Embryonic facial prominence (tissue), 1 donor: Measurements from ENCODE around the gene GPANK1.
A peak's percentile ranks its signal among the peaks of the same experiment; 100 is the strongest.

ENCODE experiments used
- DNase-seq: peaks from one replicate; pipeline ENCODE4 v3.0.0-alpha.2; 2016; ENCODE audit errors: extremely low spot score

GPANK1 gene

DNA sequence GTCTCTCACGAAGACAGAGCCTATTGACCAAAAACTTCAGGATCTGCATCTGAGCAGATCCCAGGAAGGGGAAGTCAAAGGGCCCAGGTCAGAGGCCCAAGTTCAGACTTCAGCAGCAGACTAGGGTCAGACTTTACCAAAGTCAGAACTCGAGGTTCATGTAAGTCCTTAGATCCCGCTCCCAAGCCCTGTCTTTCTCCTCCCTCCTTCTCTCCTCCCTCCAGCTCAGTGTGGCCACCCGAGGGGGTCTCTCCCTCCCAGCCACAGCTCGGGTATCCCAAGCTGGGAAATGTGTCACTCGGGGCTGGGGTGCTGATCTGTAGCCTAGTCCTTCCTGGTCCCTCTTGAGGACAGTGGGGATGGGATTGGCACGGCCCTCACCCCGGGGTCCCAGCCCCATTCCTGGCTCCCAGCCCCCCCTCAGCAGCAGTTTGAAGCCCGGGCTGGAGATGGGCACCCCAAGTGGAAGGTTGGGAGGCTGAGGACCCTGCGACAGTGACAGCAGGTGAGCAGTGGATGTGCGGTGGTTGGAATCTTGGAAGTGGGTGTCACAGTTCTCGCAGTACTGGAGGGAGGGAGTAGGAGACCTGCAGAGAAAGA lies 2.6 kb downstream of the GPANK1 start:
- no peak for DNase-seq

DNA sequence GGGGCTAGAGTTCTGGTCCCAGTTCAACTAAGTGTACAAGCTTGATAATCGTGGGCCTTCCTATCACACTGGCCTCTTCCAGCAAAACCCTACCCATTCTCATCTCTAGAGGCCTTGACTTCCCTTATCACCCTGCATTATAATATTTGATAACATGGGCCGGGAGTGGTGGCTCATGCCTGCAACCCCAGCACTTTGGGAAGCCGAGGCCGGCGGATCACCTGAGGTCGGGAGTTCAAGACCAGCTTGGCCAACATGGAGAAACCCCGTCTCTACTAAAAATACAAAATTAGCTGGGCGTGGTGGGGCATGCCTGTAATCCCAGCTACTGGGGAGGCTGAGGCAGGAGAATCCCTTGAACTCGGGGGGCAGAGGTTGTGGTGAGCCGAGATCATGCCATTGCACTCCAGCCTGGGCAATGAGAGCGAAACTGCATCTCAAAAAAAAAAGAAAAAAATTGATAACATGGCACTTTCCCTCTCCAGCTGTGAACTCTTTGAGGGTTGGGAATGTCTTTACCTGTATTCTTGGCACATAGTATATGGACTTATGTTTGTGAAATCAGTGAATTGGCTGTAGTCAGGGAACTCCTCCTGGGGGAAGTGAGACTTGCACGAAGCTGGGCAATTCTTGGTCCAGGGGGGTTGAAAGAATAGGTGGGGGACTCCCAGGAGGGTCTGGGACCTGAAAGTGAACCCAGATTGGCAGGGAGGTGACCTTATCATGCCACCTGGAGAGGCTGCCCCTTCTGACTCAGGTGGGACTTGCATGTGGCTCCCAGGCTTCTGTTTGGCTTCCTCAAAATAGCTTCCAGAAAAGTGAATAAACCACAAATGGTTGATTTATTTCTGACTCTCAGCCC lies 3.3 kb downstream of the GPANK1 start:
- DNase-seq = no peak

DNA sequence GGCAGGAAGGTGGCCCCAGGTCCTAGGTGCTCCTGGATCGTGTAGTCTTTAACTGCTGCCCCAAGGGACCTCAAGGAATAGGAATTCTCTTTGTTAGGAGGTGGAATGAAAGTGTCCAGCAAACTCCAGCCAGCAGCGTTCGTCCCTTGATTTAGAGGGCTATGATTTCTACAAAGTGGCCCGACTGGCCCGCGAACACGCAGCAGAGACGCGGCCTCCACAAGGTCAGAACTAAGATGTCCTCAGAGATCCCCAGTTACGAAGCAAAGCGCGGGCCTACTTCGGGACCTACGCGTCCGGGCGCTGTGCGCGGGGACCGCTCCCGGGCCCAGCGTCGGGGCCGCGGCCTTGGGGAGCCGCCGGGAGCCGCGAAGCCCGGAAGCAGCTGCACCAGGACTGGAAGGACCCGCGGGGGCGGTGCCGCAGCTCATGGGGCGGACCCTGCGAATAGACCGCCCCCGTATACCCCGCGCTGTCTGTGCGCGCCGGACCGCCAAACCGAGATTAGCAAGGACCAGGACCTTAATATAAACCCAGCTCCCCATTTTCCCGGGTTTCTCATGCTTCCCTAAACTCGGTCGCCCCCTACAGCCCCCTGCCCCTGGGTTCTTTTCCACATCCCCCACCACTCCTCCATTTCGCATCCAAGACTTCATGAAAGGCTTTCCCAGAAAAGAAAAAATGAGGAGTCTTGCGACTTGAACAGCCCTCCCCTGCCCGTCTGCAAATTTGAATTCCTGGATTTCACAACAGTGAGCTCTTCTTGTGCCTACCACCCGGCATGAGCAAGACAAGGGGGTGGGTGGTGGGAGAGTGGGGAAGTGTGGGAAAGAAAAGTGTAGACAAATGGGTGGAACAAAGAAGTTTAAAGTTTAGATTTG lies 4.2 kb downstream of the GPANK1 start, which contains the start of gene C6orf47:
Gene C6orf47, minus strand, starts transcription at position 398 of the 881 bp plus-strand sequence. CDS start 831 bp downstream, outside the sequence.
- peak; percentile 40 for DNase-seq

DNA sequence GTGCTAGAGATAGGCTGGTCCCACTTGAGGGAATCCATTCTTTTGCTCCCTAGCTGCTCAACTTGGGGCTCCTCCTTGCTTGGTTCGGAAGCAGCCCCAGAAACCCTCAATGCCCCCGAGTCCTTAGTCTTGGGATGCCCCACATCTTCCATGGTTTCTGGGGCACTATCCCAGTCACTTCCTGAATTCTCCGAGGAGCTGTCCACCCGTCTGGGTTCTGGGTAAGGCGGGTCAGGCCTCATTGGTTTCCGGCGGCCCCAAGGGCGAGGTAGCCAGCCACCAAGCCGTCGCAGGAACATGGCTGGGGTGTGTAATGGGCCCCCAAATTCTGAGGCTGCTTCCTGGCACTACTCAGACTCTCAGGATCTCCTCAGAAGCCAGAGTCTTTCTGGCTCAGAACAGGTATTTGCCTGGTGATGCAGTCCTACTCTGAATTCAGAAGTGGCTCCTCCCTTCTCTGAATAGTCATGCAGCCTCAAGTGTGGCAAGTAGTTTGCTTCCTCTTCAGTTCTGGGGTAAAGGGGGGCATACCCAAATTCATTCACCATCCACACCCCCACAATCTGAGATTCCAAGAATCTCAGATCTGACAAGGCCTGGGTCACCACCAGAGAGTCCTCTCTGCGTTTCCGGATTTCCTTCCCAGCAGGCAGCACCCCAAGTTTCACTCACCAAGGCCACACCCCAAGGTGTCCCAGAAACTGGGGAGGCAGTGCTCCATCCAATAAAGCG lies 5.0 kb downstream of the GPANK1 start:
- no peak for DNase-seq

DNA sequence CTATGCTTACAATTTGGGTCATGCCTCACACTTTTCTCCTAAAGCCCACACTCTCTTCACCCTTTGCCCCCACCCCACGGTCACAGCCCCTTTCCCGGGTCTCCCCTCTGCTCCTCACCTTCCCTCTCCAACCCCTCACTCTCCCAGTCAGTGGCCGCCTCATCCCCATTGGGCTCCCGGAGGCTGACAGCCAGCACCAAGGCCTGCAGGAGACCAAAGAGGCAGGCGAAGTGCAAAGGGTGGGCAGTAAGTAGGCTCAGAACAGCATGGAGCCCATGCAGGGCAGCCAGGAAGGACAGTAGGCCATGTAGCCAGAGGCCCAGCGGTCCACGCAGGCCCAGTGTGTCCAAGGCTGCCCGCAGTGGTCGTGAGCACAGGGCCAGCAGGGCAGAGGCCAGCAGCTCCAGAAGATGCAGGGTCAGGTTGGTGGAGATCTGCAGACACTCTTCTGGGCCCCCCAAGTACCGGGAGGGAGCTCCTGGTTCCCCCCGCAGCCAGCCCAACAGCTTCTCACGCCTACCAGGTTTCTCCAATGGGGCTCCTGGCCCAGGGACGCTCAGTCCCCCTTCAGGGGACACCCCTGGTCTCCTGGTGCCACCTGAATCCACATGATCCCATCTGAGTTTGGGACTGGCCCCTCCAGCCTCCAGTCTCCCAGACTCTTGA lies 5.7 kb downstream of the GPANK1 start:
- DNase-seq = no peak

DNA sequence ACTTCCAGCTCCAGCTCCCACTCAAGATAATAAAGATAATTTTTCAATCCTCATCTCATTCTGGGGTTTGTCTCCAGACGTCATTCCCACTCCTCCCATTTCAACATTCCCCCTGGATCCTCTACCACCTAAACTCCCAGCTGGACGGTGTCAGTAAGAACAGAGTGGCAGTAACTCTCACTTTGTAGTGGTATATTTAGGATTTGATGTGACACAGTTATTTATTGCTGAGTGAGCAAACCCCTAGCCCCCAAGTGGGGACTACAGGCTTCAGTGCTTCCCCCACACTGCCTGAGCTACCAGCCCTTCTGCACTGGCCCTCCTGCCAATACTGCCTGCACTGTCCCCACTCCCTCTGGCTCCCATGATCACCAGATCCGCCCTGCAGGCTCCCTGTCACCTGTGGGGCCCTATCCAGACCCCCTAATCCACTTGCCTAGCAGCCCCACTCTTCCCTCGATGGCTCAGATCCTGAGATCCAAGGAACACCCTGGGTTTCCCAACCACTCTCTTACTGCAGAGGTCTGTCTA lies 6.6 kb downstream of the GPANK1 start:
- no peak for DNase-seq

DNA sequence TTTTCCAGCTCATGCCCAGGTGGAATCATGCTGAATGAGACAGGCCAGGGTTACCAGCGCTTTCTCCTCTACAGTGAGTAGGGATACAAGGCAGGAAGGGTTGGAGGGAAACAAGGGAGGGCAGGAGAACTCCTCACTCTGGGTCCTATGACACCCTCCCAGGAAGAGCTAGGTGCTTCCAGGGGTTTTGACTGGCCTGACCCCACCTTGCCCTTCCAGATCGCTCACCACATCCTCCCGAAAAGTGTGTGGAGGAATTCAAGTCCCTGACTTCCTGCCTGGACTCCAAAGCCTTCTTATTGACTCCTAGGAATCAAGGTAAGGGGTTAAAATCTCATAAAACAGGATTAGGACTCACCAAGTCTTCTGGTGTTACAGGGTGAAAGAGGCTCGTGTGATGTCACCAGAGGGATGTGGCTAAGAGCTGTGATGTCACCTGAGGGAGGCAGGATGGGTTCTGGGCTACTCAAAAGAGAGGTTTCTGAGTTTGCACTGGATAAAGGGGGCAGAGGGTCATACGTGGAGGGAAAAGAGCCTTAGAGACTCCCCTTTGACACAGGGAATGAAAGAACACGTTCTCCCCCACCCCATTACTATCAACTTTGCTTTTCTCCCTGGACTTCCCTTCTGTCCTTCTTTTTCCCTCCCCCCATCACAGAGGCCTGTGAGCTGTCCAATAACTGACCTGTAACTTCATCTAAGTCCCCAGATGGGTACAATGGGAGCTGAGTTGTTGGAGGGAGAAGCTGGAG lies 7.2 kb downstream of the GPANK1 start:
- DNase-seq = no peak

DNA sequence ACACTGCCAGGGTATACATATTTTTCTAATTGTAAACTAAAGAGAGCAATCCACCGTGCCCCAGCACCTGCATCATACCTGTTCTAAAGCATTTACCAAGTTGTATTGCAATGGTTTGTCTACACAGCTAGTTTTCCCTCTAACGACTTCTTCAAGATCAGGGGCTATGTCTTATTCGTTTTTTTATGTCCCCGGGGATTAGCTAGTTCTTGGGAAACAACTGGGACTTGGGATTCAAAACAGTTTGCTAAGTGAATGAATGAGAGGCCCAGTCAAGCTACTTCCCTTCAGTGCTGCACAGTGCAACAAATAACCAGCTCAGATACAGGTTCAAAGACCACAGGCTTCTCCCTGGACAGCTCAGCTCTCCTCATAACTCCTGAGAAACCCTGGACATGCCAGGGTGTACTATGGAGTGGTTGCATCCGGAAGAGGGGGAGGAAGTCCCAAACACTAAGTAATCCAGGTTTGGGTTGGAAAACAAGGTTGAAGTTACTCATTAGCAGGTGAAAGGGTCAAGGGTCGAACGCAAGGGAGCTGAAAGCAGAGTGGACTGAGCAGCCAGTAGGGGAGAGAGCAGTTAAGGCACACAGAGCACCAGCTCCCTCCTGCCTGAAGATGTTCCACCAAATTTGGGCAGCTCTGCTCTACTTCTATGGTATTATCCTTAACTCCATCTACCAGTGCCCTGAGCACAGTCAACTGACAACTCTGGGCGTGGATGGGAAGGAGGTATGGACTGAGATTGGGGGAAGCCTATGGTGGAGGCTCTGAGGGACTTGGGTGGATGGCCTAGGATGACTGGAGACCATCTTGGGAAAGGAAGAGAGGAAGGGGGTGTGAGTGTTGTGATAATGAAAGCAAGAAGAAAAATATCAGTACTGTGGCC lies 9.2 kb downstream of the GPANK1 start, which contains the start of gene APOM:
Gene APOM, plus strand, starts transcription at position 546 of the 889 bp plus-strand sequence. Its CDS starts 73 bp downstream, at position 619.
- DNase-seq = no peak

DNA sequence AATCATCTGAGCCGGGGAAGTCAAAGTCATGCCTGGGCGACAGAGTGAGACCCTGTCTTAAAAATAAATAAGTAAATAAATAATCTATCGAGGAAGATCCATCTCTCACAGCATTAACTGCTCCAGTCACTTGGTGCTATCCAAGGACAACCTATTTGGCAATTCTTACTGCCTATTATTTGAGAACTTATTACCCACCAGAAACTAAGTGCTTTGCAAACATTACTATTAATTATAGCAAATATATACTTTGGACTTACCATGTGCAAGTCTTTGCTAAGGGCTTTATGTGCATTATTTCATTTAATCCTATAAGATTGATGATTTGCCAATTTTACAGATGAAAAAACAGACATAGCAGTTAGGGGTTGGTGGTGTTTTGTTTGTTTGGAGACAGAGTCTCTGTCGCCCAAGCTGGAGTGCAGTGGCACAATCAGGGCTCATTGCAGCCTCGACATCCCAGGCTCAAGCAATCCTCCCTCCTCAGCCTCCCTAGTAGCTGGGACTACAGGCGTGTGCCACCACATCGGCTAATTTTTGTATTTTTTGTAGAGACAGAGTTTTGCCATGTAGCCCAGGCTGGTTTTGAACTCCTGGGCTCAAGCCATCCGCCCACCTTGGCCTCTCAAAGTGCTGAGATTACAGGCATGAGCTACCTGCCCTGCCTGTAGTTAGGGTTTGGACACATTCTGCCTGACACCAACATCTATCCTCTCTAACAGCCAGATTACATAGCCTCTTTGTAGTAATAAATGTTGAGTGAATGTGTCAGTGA lies 10.0 kb downstream of the GPANK1 start:
- DNase-seq = no peak

DNA sequence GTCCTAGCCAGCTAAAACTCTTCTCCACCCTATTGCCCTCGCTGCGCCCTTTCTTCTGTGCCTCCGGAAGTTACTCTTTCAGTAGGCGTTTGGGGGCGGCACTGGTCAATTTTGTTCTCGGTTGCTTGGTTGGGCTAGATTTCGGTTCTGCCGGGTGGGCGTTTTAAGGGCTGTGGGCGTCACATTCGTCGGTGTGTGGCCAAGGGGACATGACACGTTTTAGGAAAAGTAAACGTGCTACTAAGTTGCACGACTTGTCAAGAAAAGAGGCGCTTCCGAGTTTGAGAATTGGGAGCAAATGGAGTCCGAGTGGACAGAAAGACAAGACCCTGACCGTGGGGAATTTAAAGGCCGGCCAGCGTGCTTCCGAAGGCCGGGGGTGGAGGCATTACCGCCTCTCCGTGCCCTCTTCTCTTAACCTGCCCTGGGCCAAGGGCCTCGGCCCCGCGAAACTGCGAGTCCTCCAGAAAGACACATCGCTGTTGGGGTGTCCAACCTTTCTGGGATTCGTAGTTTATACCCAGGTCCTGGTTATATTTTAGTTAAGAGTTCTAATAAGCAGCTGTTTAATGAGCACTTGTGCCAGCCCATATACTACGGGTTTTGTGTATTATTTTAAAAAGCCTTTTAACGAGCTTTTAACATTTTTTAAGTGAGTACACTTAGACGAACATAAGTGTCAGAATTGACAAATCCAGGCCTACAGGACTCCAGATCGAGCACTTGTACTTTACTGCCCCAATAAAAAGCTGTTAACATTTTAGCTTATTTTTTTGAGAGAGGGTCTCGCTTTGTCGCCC lies 11.7 kb downstream of the GPANK1 start:
- peak; percentile 86 for DNase-seq

DNA sequence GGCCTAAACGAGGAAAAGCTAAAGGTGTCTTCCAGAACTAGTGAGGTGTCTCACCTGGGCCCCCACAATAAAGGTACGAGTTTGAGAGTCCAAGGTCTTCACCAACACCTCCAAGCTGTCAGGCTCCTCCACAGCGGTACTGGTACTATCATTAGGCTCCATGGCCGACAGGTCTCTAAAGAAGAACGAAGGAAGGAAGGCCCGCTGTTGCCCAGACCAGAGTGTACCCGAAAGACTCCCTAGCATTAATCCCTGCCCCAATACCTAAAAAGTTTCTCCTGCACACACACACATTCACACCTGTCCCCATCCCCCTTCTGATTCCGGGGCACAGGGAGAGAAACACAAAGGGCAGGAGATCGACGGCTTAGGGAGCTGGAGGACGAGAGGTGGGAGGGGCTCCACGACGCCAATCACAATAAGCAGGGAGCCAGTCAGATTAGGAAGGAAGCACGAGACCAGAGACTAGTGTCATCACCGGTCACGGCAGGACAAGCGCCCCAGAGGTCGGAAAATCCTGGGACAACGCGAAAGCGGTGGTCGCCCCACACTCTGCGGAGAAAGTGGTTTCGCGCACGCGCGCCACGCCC lies 13.1 kb downstream of the GPANK1 start:
- DNase-seq = peak; percentile 66

DNA sequence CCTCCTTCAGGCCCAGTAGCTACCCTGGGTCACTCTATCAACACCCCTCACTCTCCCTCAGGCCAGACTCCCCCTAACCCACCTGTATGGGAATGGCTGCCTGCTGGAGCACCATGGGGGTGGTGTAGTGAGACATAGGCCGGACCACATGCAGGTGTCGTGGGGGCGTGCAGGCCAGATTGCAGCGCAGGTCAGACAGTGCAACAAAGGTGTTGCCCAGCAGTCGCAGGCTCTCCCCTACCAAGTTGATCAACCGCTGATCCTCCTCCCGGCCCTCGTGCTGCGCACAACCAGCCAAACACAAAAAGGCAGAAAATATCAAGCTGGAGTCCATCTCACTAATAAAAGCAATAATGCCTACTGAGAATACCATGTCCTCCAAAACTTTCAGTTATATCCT lies 19.5 kb downstream of the GPANK1 start:
- no peak for DNase-seq

DNA sequence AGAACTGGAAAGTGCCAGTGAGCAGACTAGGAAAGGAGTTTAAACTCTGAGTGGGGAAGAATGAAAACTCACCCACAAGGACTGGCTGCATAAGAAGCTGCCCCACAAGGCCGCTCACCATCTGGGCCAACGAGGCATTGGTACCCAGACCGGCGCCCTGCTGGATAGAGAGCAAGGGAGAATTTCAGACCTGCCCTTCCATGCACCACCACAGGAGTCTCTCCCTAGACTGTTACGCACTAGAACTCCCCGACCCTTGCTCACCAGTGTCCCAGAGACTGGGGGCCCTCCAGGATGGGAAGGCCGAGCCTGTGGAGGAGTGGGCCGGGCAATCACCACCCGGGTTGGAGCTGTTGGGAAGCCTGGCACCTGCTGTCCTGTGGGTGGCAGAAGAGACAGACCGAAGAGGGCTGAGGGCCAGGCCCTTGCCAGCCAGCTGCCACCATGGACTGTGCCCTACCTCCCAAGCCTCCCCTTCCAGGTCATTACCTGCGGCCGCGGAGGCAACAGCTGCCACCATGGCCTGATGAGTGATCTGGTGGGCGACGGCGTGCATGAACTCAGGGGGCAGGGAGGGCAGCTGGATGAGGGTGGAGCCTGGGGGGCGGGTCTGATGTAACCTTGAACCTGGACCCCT lies 20.9 kb downstream of the GPANK1 start:
- no peak for DNase-seq

DNA sequence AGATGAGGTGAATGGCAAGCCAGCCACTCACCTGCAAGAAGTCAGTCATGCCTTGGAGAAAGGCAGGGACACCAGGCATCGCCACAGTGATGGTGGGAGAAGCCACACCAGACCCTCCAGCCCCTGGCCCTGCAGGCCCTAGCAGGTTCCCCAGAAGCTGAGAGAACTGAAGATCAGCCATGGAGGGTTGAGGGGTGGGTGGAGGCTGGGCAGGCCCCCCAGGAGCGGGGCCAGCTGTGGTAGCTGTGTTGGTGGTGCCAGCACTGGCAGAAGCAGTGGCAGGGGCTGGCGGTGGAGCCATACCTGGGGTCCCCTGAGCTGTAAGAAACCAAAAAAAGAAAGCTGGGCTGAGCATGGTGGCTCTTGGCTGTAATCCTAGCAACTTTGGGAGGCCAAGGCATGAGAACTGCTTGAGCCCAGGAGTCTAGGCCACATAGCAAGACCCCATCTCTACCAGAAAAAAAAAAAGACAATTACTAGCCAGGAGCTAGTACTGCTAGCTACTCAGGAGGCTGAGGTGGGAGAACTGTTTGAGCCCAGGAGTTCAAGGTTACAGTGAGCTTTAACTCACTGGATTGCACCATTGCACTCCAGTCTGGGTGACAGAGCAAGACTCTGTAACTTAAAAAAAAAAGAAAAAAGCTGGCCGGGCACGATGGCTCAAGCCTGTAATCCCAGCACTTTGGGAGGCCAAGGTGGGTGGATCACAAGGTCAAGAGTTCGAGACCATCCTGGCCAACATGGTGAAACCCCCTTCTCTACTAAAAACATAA lies 21.8 kb downstream of the GPANK1 start:
- no peak for DNase-seq

DNA sequence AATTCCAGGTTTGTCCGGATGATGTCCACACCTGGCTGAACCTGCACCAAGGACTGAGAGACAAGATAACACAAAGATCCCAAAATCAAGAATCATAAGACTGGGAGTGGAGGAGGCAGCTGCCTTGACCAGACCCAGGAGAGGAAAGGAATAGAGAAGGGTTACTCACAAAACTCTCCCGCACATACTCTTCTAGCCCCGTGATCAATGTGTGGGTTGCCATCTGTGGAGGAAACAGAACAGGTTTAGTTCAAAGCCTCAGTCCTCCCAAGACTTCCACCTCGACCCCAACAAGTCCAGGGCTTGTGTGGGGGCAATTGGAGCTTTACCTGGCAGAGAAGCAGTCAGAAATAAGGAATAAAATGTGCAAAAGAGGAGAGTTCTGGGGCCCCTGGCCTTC lies 23.4 kb downstream of the GPANK1 start:
- DNase-seq = no peak

DNA sequence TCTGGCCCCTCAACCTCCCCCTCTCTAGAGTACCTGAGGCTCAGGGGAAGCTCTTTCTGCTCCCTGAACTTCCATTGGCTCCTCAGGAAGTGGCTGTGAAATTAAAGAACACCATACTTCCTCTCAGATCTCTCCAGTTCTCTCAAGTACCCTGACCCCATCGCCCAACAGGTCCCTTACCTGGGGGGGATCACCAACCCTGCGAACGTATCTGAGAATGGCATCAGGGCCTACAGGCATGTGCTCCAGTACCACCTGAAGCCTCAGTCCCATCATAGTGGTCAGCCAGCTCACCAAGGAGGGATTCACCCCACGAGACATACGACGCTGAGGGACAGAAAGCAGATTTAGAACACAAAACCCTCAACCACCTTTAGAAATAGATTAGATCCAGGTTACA lies 24.2 kb downstream of the GPANK1 start:
- DNase-seq = no peak
